HEK293 (cell line): ENCODE data around the gene STYX.

Source experiments
- CTCF ChIA-PET: fragments of 350-600 bp; formaldehyde crosslinking; extraction: SDS; loops from one replicate; lab custom pipeline; 2021; ENCODE audit warnings: antibody characterized with exemption; lab: Yijun Ruan, JAX
- POLR2A ChIA-PET: fragments of 300-600 bp; formaldehyde crosslinking; extraction: SDS; loops from one replicate; lab custom pipeline; 2020; ENCODE audit warnings: antibody characterized with exemption, inconsistent platforms; lab: Yijun Ruan, JAX
- H3K27ac ChIP-seq: fragments of 200-500 bp; sonication (Bioruptor generic); 2 replicates; pipeline ENCODE4 v1.5.1; 2014; ENCODE audit warnings: low read depth, low read length, control low read depth, inconsistent platforms; ENCODE audit errors: extremely low read depth
- H3K36me3 ChIP-seq, 2 experiments: fragments of 200-500 bp in 1 of 2; sonication (Bioruptor generic) in 1 of 2; 1 replicate in 1 of 2; 2 replicates in 1 of 2; pipeline ENCODE4 v1.5.1; 2014 to 2017; ENCODE audit warnings: inconsistent platforms in 2 of 2, low read length in 2 of 2; ENCODE audit not compliant: control insufficient read depth in 2 of 2, insufficient read depth in 1 of 2
- H3K4me1 ChIP-seq: fragments of 200-500 bp; sonication (Bioruptor generic); 2 replicates; pipeline ENCODE4 v1.5.1; 2014; ENCODE audit warnings: mild to moderate bottlenecking, low read length, inconsistent platforms; ENCODE audit not compliant: control insufficient read depth, insufficient read depth
- H3K4me3 ChIP-seq: 2 replicates; pipeline ENCODE4 v1.5.1; 2011; ENCODE audit warnings: low read depth, mild to moderate bottlenecking, control low read depth, low read length, moderate library complexity
- H3K9me3 ChIP-seq: fragments of 200-500 bp; sonication (Bioruptor generic); 2 replicates; pipeline ENCODE4 v1.5.1; 2014; ENCODE audit warnings: low read depth, low read length, inconsistent platforms; ENCODE audit not compliant: control insufficient read depth, insufficient read depth
- BCL11A ChIP-seq: fragments of 450-650 bp; formaldehyde crosslinking; IDR thresholded peaks from 2 replicates; pipeline ENCODE4 v1.5.1; 2016; ENCODE audit warnings: low read depth, missing biosample characterization, missing genetic modification characterization
- BCL11B ChIP-seq: fragments of 450-650 bp; formaldehyde crosslinking; IDR thresholded peaks from 2 replicates; pipeline ENCODE4 v1.5.1; 2016; ENCODE audit warnings: low read depth, missing biosample characterization, missing genetic modification characterization
- EGR2 ChIP-seq: fragments of 450-650 bp; formaldehyde crosslinking; IDR thresholded peaks from 2 replicates; pipeline ENCODE4 v1.5.1; 2016; ENCODE audit warnings: low read depth, missing biosample characterization, missing genetic modification characterization
- GLI2 ChIP-seq: fragments of 450-650 bp; formaldehyde crosslinking; IDR thresholded peaks from 2 replicates; pipeline ENCODE4; 2017; ENCODE audit warnings: missing biosample characterization, missing genetic modification characterization, low read depth, borderline replicate concordance
- GLIS1 ChIP-seq: fragments of 450-650 bp; formaldehyde crosslinking; IDR thresholded peaks from 2 replicates; pipeline ENCODE4 v1.5.1; 2016; ENCODE audit warnings: missing biosample characterization, missing genetic modification characterization
- KLF7 ChIP-seq: fragments of 450-650 bp; formaldehyde crosslinking; IDR thresholded peaks from 2 replicates; pipeline ENCODE4 v1.5.1; 2016; ENCODE audit warnings: missing biosample characterization, missing genetic modification characterization, borderline replicate concordance
- ZBTB1 ChIP-seq: fragments of 450-650 bp; formaldehyde crosslinking; IDR thresholded peaks from 2 replicates; pipeline ENCODE4 v1.5.1; 2016; ENCODE audit warnings: missing biosample characterization, missing genetic modification characterization
- ZBTB20 ChIP-seq: fragments of 450-650 bp; formaldehyde crosslinking; IDR thresholded peaks from 2 replicates; pipeline ENCODE4 v1.5.1; 2016; ENCODE audit warnings: missing biosample characterization, missing genetic modification characterization
- ZBTB8A ChIP-seq: fragments of 450-650 bp; formaldehyde crosslinking; IDR thresholded peaks from 2 replicates; pipeline ENCODE4 v1.5.1; 2016; ENCODE audit warnings: missing biosample characterization, missing genetic modification characterization
- ZFP37 ChIP-seq: fragments of 450-650 bp; formaldehyde crosslinking; IDR thresholded peaks from 2 replicates; pipeline ENCODE4 v1.5.1; 2016; ENCODE audit warnings: missing biosample characterization, missing genetic modification characterization
- ZNF114 ChIP-seq: fragments of 450-650 bp; formaldehyde crosslinking; IDR thresholded peaks from 2 replicates; pipeline ENCODE4 v1.5.0; 2017; ENCODE audit warnings: missing biosample characterization, missing genetic modification characterization
- ZNF211 ChIP-seq: fragments of 450-650 bp; formaldehyde crosslinking; IDR thresholded peaks from 2 replicates; pipeline ENCODE4 v1.5.1; 2016; ENCODE audit warnings: low read depth, missing biosample characterization, missing genetic modification characterization
- ZNF239 ChIP-seq: fragments of 450-650 bp; formaldehyde crosslinking; IDR thresholded peaks from 2 replicates; pipeline ENCODE4 v1.5.1; 2016; ENCODE audit warnings: missing biosample characterization, missing genetic modification characterization
- ZNF274 ChIP-seq, 2 experiments: fragments of 200-500 bp in 1 of 2; fragments of 450-650 bp in 1 of 2; sonication (Bioruptor generic) in 1 of 2; formaldehyde crosslinking in 1 of 2; IDR thresholded peaks; 2 replicates each; pipeline versions ENCODE4 v1.5.1 to v1.6.1; 2014 to 2016; ENCODE audit warnings: borderline replicate concordance in 1 of 2, inconsistent platforms in 1 of 2, low read length in 1 of 2, missing biosample characterization in 1 of 2, missing genetic modification characterization in 1 of 2
- ZNF311 ChIP-seq: fragments of 450-650 bp; formaldehyde crosslinking; IDR thresholded peaks from 2 replicates; pipeline ENCODE4 v1.5.1; 2017; ENCODE audit warnings: missing biosample characterization, missing genetic modification characterization, borderline replicate concordance
- ZNF335 ChIP-seq: fragments of 450-650 bp; formaldehyde crosslinking; conservative IDR thresholded peaks from 2 replicates; pipeline ENCODE4 v1.5.1; 2016; ENCODE audit warnings: missing biosample characterization, missing genetic modification characterization
- ZNF391 ChIP-seq: fragments of 450-650 bp; formaldehyde crosslinking; IDR thresholded peaks from 2 replicates; pipeline ENCODE4 v1.5.1; 2016; ENCODE audit warnings: low read depth, missing biosample characterization, missing genetic modification characterization, borderline replicate concordance
- ZNF548 ChIP-seq: fragments of 450-650 bp; formaldehyde crosslinking; IDR thresholded peaks from 2 replicates; pipeline ENCODE4 v1.5.1; 2016; ENCODE audit warnings: missing biosample characterization, missing genetic modification characterization
- ZNF549 ChIP-seq: fragments of 450-650 bp; IDR thresholded peaks from 2 replicates; pipeline ENCODE4 v1.5.1; 2018; ENCODE audit warnings: missing biosample characterization, missing genetic modification characterization, mild to moderate bottlenecking, inconsistent platforms, moderate library complexity
- ZNF626 ChIP-seq: fragments of 450-650 bp; sonication (Bioruptor Pico); formaldehyde crosslinking; IDR thresholded peaks from 2 replicates; pipeline ENCODE4 v1.5.1; 2018; ENCODE audit warnings: missing biosample characterization, missing genetic modification characterization, inconsistent platforms
- ZNF629 ChIP-seq: fragments of 450-650 bp; formaldehyde crosslinking; IDR thresholded peaks from 2 replicates; pipeline ENCODE4 v1.5.1; 2017; ENCODE audit warnings: missing biosample characterization, missing genetic modification characterization
- ZNF660 ChIP-seq: fragments of 450-650 bp; IDR thresholded peaks from 2 replicates; pipeline ENCODE4 v1.5.1; 2018; ENCODE audit warnings: missing biosample characterization, mild to moderate bottlenecking, missing genetic modification characterization
- ZNF670 ChIP-seq: fragments of 450-650 bp; formaldehyde crosslinking; IDR thresholded peaks from 2 replicates; pipeline ENCODE4 v1.5.1; 2016; ENCODE audit warnings: missing biosample characterization, missing genetic modification characterization, low read depth
- ZNF701 ChIP-seq: fragments of 450-650 bp; formaldehyde crosslinking; IDR thresholded peaks from 2 replicates; pipeline ENCODE4 v1.5.1; 2016; ENCODE audit warnings: missing biosample characterization, missing genetic modification characterization
- ZNF843 ChIP-seq: fragments of 450-650 bp; formaldehyde crosslinking; IDR thresholded peaks from 2 replicates; pipeline ENCODE4 v1.5.1; 2016; ENCODE audit warnings: missing biosample characterization, missing genetic modification characterization
- TF ChIP-seq, protein P1 (sequence below): fragments of 450-650 bp; formaldehyde crosslinking; IDR thresholded peaks from 2 replicates; pipeline ENCODE4 v1.5.0; 2017; ENCODE audit warnings: missing biosample characterization, missing genetic modification characterization, borderline replicate concordance
- TF ChIP-seq, protein P2 (sequence below): fragments of 450-650 bp; formaldehyde crosslinking; IDR thresholded peaks from 2 replicates; pipeline ENCODE4 v1.5.1; 2016; ENCODE audit warnings: missing biosample characterization, missing genetic modification characterization

STYX gene

DNA sequence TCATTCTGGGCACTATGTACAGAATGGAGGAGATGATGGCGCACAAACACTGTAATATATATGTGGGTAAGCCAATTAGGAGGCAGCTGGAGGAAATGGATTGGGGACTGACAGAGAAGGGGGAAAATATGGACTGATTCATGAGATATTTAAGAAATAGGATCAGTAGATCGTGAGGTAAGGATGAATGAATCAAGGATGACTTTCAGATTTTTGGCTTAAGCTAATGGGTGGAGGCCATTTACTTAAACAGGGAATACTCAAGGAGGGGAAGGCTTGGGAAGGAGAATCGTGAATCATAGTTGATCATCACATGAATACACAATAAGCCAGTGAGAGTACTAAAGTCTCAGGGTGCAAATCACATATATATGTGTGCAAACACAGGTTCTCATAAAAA lies 72.6 kb downstream of the STYX start (continued):
- TF ChIP-seq, protein P1, sequence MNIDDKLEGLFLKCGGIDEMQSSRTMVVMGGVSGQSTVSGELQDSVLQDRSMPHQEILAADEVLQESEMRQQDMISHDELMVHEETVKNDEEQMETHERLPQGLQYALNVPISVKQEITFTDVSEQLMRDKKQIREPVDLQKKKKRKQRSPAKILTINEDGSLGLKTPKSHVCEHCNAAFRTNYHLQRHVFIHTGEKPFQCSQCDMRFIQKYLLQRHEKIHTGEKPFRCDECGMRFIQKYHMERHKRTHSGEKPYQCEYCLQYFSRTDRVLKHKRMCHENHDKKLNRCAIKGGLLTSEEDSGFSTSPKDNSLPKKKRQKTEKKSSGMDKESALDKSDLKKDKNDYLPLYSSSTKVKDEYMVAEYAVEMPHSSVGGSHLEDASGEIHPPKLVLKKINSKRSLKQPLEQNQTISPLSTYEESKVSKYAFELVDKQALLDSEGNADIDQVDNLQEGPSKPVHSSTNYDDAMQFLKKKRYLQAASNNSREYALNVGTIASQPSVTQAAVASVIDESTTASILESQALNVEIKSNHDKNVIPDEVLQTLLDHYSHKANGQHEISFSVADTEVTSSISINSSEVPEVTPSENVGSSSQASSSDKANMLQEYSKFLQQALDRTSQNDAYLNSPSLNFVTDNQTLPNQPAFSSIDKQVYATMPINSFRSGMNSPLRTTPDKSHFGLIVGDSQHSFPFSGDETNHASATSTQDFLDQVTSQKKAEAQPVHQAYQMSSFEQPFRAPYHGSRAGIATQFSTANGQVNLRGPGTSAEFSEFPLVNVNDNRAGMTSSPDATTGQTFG (tag by site-specific recombination), result no peak
- TF ChIP-seq ZNF843 (tag by site-specific recombination) (no peak), KLF7 (tag by site-specific recombination) (no peak), GLIS1 (tag by site-specific recombination) (no peak), ZNF311 (no peak), ZFP37 (tag by site-specific recombination) (no peak), EGR2 (tag by site-specific recombination) (no peak)

DNA sequence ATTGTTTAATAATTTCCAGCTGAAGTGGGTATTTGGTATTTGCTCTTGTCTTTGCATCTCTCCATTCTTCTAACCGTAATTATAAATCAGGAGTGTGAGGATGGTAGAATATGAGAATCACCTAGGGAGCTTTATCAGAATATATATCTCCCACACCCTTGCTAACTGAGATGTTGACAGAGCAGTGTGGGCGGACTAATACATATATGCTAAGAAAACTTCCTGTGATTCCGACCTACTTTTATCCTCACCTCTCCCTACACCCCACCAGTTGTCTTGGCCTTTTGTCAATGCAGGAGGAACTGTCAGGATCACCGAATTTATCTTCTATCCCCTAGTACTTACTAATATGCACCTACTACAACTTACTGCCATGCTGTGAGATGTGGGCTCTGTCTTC lies 76.1 kb downstream of the STYX start:
- no peaks in the 10 kb centered on the region for H3K4me1 ChIP-seq
- no peaks in the 10 kb centered on the region for H3K36me3 ChIP-seq
- H3K27ac ChIP-seq, result no peak overlapping the region
- POLR2A ChIA-PET, result no interaction called here
- H3K4me3 ChIP-seq, result no peak overlapping the region
- CTCF ChIA-PET, result interaction anchor here (0.6 kb wide), 2 partner anchors 81 to 114 kb away, joined by 3 to 4 read pairs; no protein-coding TSS in a partner anchor
- no peaks in the 10 kb centered on the region for H3K9me3 ChIP-seq
- TF ChIP-seq GLI2, result no peak
- no peak for TF ChIP-seq BCL11B (tag by site-specific recombination)
- no peak for TF ChIP-seq ZNF239 (tag by site-specific recombination)
- TF ChIP-seq, protein P2, sequence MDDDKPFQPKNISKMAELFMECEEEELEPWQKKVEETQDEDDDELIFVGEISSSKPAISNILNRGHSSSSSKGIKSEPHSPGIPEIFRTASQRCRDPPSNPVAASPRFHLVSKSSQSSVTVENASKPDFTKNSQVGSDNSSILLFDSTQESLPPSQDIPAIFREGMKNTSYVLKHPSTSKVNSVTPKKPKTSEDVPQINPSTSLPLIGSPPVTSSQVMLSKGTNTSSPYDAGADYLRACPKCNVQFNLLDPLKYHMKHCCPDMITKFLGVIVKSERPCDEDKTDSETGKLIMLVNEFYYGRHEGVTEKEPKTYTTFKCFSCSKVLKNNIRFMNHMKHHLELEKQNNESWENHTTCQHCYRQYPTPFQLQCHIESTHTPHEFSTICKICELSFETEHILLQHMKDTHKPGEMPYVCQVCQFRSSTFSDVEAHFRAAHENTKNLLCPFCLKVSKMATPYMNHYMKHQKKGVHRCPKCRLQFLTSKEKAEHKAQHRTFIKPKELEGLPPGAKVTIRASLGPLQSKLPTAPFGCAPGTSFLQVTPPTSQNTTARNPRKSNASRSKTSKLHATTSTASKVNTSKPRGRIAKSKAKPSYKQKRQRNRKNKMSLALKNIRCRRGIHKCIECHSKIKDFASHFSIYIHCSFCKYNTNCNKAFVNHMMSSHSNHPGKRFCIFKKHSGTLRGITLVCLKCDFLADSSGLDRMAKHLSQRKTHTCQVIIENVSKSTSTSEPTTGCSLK (tag by site-specific recombination), result no peak
- TF ChIP-seq ZNF548 (tag by site-specific recombination), result no peak
- no peak for TF ChIP-seq ZNF391
- no peak for TF ChIP-seq ZNF670 (tag by site-specific recombination)
- TF ChIP-seq ZNF274 (IDR thresholded peaks at IDR 0.05; ENCODE audit: low read length), result no peak
- no peak for TF ChIP-seq ZNF274 (tag by site-specific recombination; IDR thresholded peaks at IDR 0.05; ENCODE audit: borderline replicate concordance)
- TF ChIP-seq ZNF701 (tag by site-specific recombination), result no peak
- TF ChIP-seq ZBTB20, result no peak
- no peak for TF ChIP-seq BCL11A
- no peak for TF ChIP-seq ZNF626 (tag by site-specific recombination)
- no peak for TF ChIP-seq ZNF114

DNA sequence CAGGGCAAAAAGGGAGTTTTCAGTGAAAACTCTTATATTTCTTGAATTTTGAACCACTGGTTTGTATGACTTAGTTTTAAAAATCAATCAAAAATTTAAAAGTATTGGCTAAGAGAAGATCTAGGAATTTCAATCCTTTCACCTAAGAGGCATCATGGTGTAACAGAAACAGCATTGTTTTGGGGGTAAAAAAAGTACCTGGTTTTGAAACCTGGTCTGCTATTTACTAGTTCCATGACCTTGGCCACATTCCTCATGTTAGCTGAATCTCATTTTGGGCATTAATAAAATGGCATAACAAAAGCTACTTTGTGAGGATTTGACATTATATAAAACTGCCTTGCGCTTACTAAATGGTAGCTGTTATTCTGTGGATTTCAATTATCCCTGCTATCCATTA lies 78.1 kb downstream of the STYX start:
- no peak overlapping the region for H3K4me3 ChIP-seq
- H3K4me1 ChIP-seq, result no peaks in the 10 kb centered on the region
- ChIA-PET POLR2A (no interaction called here), CTCF (no interaction called here)
- H3K9me3 ChIP-seq, result no peaks in the 10 kb centered on the region
- no peaks in the 10 kb centered on the region for H3K36me3 ChIP-seq
- TF ChIP-seq ZNF660, result no peak
- no peak for TF ChIP-seq ZNF548 (tag by site-specific recombination)
- TF ChIP-seq ZNF549 (tag by site-specific recombination), result no peak
- no peak for TF ChIP-seq ZBTB1 (tag by site-specific recombination)
- TF ChIP-seq ZFP37 (tag by site-specific recombination), result no peak
- no peak for TF ChIP-seq ZBTB8A (tag by site-specific recombination)
- TF ChIP-seq ZNF629 (tag by site-specific recombination), result no peak
- TF ChIP-seq ZNF335 (tag by site-specific recombination), result no peak
- TF ChIP-seq, protein P1 (tag by site-specific recombination), result no peak
- no peak for TF ChIP-seq ZNF211 (tag by site-specific recombination)
- no peak for TF ChIP-seq ZNF114
- TF ChIP-seq ZNF701 (tag by site-specific recombination), result no peak
- no peak overlapping the region for H3K27ac ChIP-seq
